Measurements from ENCODE around the gene MXD4. TPM values are rescaled to one million over a fixed set of nuclear protein-coding genes. Genes with fewer than 3 reads are reported as not detected.

Gene MXD4
- total and polyA plus RNA-seq, 9 of the 15 experiments (the other 6 are each of a cell fraction or from before 2014, with no cell fraction given): 0.06 to 13.5 (median 5.9) TPM

- POLR2A ChIA-PET: no interaction called here
- intact Hi-C loops (cut with micrococcal nuclease): no loop called here
- CTCF ChIA-PET (ENCODE audit: low intra/inter-chr PET ratio): no interaction called here
Measured at GRCh38 chr4:2292646-2293108, 30.8 kb upstream of the MXD4 start.

More at GRCh38 chr4:2292646-2293108, 30.8 kb upstream of the MXD4 start:
- BruUV-seq (replicated peaks): no TSS peak
- no peak overlapping the region for H3K9ac ChIP-seq (ENCODE audit: insufficient read depth in 1 of 2, low read depth in 2 of 2, low read length in 2 of 2)
- FAIRE-seq: no peak
- ATAC-seq: no peak
- H3K4me3 ChIP-seq: no peak overlapping the region
- no peak overlapping the region for H3K4me2 ChIP-seq (ENCODE audit: insufficient read depth, low read length)
- TF ChIP-seq SNIP1 (IDR thresholded peaks at IDR 0.05; ENCODE audit: low read depth): no peak
- no peak for TF ChIP-seq ZNF507 (tag; conservative IDR thresholded peaks at IDR 0.05)
- TF ChIP-seq ELF1 (tag; IDR thresholded peaks at IDR 0.05): no peak
- TF ChIP-seq PBX2 (CRISPR knock-in tag; IDR thresholded peaks at IDR 0.05; ENCODE audit: low read depth): no peak
- TF ChIP-seq PBX2 (tag; conservative IDR thresholded peaks at IDR 0.05; ENCODE audit: low read depth): 0 out of 2 replicates have a peak, but pooled peaks have one; percentile 49
- no peak for TF ChIP-seq GTF2F1 (IDR thresholded peaks at IDR 0.05; ENCODE audit: low read depth, low read length)
- peak; percentile 28; the same call in 1 of the 2 replicates for TF ChIP-seq PKNOX1 (IDR thresholded peaks at IDR 0.05)
- no peak for TF ChIP-seq NUFIP1 (IDR thresholded peaks at IDR 0.05; ENCODE audit: partially characterized antibody)
- TF ChIP-seq CHCHD3 (CRISPR knock-in tag; IDR thresholded peaks at IDR 0.05): no peak
- no peak for TF ChIP-seq CCNT2 (IDR thresholded peaks at IDR 0.05; ENCODE audit: borderline replicate concordance, extremely low read depth, insufficient read length, low read depth, low read length)
- TF ChIP-seq CREBBP (IDR thresholded peaks at IDR 0.05; ENCODE audit: low read depth, low read length): no peak
- TF ChIP-seq MEIS2 (IDR thresholded peaks at IDR 0.05; ENCODE audit: partially characterized antibody): peak; percentile 37
- TF ChIP-seq MED1 (CRISPR knock-in tag; IDR thresholded peaks at IDR 0.05; ENCODE audit: borderline replicate concordance): no peak
- no peaks in the 10 kb centered on the region for H3K27me3 ChIP-seq (ENCODE audit: control insufficient read depth in 2 of 2, insufficient read depth in 2 of 2, low read length in 2 of 2)
- no peaks in the 10 kb centered on the region for H4K20me1 ChIP-seq (replicated peaks; ENCODE audit: control insufficient read depth, insufficient read depth, low read length)
- 33% methylated on average over 6 of the region's 6 CpGs for WGBS (ENCODE audit: insufficient coverage, low coverage, missing lambda C conversion rate)
- H3K4me1 ChIP-seq (replicated peaks in 1 of 2; ENCODE audit: control insufficient read depth in 2 of 2, insufficient read depth in 2 of 2, low read length in 2 of 2): peaks cover 0 to 54% of the 10 kb centered on the region in 2 experiments; a peak in 3 of 5 replicates
- peaks cover 4% of the 10 kb centered on the region; the same call in 1 of the 3 replicates for H3K36me3 ChIP-seq (ENCODE audit: control insufficient read depth, insufficient read depth, low read length)
- DNase-seq (ENCODE audit: extremely low read depth in 1 of 4, low spot score in 3 of 4): no peak
- no peak overlapping the region for H3K27ac ChIP-seq (ENCODE audit: extremely low read depth, low read depth, low read length)
- no peaks in the 10 kb centered on the region for H3K9me3 ChIP-seq (replicated peaks; ENCODE audit: control insufficient read depth, insufficient read depth, low read depth, low read length)
- peaks cover 2% of the 10 kb centered on the region for H3K9me1 ChIP-seq (ENCODE audit: control insufficient read depth, insufficient read depth, low read length)
- in situ Hi-C loops (cut with MboI): no loop called here
- no peak overlapping the region for H2AFZ ChIP-seq (ENCODE audit: low read depth, low read length)
- no peaks in the 10 kb centered on the region for H3K79me2 ChIP-seq (ENCODE audit: control insufficient read depth, insufficient read depth, low read length)

Data from K562 (cell line).